GM19025 (cell line): Measurements from ENCODE around the gene CECR2.
"Not testable (repeated sequence)": the region's sequence is repeated elsewhere in the genome, so short reads cannot be mapped to it uniquely, and the experiment has no call there.

Source experiments
- ATAC-seq: cut with Tn5 transposase; IDR thresholded peaks from one replicate; pipeline ENCODE4 v1.9.1; 2021; ENCODE audit warnings: mild to moderate bottlenecking, low read depth, moderate library complexity; ENCODE audit not compliant: unreplicated experiment

Gene CECR2

GRCh38 chr22:17493419-17493981 is 124.2 kb downstream of the CECR2 start:
- ATAC-seq: no peak

DNA sequence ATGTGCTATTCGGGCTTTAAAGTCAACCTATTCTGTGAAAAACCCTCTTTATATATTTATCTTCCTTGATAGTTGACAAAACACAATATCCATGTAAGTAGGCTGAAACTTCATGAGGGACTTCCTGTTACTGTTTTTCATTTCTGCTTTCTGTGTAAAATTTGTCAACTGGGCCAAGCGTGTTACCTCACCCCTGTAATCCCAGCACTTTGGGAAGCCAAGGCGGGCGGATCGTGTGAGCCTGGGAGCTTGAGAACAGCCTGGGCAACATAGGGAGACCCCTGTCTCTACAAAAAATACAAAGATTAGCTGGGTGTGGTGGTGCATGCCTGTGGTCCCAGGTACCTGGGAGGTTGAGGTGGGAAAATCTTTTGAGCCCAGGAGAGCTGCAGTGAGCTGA is 127.6 kb downstream of the CECR2 start:
- ATAC-seq: no peak

- ATAC-seq: no peak
Measured at GRCh38 chr22:17501679-17502285, 132.5 kb downstream of the CECR2 start.

GRCh38 chr22:17508110-17508509 is 138.8 kb downstream of the CECR2 start:
- no peak for ATAC-seq

DNA sequence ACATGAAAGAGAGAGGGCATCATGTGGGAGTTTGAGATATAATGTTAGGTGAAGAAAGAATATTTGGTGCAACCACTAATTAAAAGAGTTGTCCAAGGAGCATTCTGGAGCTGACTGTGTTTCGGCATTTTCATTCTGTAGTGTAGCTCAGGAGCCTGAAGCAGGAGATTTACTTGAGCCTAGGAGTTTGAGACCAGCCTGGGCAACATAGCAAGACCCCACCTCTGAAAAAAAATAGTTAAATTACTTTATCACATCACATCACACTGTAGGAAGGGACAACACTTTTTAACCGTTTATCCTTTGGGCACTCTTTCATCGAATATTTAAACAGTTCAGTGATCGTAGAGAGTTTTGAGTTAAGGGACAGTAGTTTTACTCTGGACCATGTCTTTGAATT is 143.7 kb downstream of the CECR2 start:
- no peak for ATAC-seq

DNA sequence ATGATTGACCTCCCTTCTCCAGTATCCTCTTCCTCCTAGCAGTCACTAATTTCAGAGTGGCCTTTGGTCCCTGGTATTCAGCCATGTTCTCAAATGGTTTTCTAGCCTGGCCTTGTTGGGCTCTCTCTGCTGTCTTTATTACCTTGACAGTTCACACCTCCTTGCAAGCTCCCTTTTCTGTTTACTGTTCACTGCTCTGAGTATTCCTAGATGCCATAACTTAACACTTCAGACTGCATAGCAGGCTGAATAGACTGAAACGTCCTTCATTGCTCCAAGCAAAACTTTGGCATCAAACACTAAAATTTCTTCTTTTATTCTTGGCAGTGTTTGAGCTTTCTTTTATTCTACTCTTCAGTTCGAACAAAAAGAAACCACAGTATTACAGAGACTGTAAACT is 144.4 kb downstream of the CECR2 start:
- no peak for ATAC-seq

DNA sequence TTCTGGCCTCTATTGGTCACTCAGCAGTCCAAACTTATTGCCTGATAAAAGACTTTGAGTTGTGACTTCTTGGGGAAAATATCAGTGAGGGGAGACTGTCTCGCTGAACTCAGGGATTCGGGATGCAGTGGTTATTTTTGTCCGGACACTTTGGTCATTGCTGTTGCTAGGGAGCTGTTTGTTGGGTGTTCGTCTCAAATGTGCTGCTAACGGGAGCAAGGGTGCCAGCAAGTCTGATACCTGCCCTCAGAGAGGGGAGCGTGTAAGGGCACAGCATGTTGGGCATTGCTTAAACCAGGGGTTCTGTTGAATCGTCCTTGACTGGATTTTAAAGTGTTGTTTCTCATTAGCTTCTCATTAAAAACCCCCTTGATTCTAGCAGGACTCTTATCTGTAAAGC is 144.8 kb downstream of the CECR2 start:
- no peak for ATAC-seq

DNA sequence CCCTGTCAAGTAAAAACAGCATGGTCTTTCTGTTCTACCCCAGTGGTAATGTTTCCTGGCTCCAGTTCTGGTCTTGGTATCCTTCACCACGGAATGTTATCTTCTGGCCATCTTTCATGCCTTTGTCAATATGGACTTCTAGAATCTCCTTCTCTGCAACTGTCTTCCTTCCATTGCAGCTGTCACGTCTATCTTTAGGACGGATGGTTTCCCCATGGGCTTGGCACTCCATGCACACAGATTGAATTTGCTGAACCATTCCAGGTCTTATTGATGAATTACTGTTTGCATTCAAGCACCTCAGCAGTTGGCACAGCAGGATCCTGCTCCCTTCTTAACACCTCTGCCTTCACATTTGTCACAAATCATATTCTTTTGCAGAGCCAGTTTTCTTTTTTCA is 149.1 kb downstream of the CECR2 start:
- ATAC-seq: no peak

GRCh38 chr22:17521971-17522370 is 152.7 kb downstream of the CECR2 start:
- ATAC-seq: not testable (repeated sequence)

GRCh38 chr22:17523925-17524324 is 154.7 kb downstream of the CECR2 start:
- no peak for ATAC-seq

DNA sequence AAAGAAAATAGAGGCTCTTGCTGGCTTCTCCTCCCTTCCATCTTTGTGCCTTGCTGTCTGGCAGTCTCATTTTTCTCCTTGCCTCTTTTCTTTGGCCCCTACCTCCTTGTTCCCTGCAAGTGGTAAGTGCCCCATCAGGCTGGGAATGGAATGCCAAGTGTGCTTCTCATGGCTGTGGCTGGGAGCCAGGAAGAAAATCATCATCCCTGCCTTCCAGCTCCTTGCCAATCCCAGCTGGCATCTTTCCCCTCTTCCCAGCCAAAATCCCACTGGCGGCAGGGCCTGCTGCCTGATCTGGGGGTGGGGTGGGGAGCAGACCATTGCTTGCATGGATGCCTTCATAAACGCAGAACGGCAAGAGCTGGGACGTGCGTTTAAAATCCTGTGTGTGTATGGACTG is 167.0 kb downstream of the CECR2 start:
- ATAC-seq: no peak

GRCh38 chr22:17537155-17537554 is 167.9 kb downstream of the CECR2 start:
- no peak for ATAC-seq

DNA sequence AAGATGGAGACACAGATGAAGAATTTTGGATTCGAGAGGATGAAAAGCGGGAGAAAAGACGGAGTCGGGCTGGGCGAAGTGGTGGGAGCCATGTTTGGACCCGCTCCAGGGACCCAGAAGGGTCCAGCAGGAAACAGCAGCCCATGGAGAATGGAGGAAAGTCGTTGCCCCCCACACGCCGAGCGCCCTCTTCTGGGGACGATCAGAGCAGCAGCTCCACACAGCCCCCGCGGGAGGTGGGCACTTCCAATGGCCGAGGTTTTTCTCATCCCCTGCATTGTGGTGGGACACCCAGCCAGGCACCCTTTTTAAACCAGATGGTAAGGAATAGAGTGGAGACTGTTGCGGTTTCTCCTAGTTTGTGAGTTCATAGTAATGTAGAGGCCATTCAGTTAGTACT is 171.2 kb downstream of the CECR2 start:
- ATAC-seq: no peak

DNA sequence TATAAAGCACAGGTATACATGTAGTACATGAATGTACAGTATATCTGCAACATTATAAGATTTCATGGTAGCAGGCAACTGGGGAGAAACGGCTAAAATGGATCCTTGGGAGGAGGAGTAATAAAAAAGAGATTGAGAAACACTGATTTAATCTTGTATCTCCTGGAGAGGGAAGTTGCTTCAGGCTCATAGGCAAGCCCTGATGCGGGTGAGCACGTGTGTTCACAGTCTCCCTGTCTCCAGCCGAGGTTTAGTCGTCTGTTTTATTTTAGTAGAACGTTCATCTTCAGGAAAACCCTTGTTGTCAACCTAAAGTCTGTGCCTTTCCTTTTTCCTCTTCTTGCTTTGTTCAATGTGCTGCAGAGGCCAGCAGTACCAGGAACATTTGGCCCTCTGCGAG is 172.2 kb downstream of the CECR2 start:
- no peak for ATAC-seq

GRCh38 chr22:17542452-17542851 is 173.2 kb downstream of the CECR2 start:
- no peak for ATAC-seq

DNA sequence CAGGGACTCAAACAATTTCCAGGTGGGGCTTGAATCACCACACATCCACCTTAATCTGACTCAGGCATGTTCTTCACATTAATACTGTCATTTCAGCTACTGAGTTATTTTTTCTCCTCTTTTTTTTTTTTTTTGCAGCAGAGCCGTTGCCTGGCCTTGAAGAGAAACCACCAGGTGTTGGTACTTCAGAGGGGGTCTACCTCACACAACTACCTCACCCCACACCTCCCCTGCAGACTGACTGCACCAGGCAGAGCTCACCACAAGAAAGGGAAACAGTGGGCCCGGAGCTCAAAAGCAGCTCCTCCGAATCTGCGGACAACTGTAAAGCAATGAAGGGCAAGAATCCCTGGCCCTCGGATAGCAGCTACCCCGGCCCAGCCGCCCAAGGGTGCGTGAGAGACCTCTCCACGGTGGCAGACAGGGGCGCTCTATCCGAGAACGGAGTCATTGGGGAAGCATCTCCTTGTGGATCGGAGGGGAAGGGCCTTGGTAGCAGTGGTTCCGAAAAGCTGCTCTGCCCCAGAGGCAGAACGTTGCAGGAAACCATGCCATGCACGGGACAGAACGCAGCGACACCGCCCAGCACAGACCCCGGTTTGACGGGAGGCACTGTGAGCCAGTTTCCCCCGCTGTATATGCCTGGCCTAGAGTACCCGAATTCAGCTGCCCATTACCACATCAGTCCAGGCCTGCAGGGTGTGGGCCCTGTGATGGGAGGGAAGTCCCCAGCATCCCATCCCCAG is 178.9 kb downstream of the CECR2 start:
- ATAC-seq: no peak

DNA sequence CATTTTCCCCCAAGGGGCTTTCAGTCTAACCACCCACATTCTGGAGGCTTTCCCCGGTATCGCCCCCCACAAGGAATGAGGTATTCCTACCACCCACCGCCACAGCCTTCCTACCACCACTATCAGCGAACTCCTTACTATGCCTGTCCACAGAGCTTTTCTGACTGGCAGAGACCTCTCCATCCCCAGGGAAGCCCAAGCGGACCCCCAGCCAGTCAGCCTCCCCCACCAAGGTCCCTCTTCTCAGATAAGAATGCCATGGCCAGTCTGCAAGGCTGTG is 179.4 kb downstream of the CECR2 start:
- no peak for ATAC-seq

- no peak for ATAC-seq
Measured at GRCh38 chr22:17549183-17549582, 179.9 kb downstream of the CECR2 start.

GRCh38 chr22:17549655-17550054 is 180.4 kb downstream of the CECR2 start:
- ATAC-seq: no peak

DNA sequence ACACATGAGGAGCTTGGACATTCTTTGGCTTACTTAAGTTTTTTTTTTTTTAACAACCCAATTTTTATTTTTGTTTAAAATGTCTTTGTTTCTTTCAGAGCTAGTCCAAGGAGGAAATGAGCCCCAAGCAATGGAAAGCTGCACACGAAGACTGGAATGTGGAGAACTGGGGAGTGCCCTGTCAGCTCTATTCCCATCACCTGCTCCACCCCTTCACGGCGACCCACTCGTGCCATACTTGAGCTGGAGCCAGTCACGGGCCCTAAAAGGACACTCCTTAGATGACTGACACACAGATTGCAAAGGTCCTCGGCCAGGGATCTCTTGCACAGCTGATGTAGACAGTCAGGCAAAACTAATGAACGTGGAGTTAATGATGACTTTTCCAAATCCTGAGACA is 183.5 kb downstream of the CECR2 start:
- no peak for ATAC-seq

DNA sequence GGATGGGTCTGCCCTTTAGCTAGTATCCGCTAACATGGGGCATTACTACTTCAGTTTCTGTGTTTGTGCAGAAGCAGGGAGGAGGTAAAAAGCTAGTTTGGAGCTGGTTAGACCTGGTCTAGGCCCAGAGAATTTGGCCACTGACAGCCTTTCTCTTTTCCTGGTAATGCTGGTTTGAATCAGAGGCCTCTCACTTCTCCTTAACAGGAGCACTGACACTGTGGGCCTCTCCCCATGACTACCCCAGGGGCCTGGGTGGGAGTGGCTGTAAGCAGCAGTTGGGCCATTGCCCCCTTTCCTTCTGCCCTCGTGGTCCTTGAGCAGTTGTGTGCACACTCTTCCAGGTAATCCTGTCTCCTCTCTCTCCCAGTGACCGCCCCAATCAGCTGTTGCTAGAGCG is 185.6 kb downstream of the CECR2 start:
- no peak for ATAC-seq

GRCh38 chr22:17559188-17559587 is 189.9 kb downstream of the CECR2 start:
- ATAC-seq: no peak
